GM12891 (cell line): Measurements from ENCODE around the gene MTMR1.

ENCODE experiments used
- PAX5 ChIP-seq: IDR thresholded peaks from 2 replicates; pipeline ENCODE4 v1.6.1; 2011; ENCODE audit warnings: low read length, moderate library complexity, mild to moderate bottlenecking; ENCODE audit not compliant: insufficient read depth, severe bottlenecking
- POLR2A ChIP-seq: IDR thresholded peaks from 2 replicates; pipeline ENCODE4 v1.6.1; 2011; ENCODE audit warnings: low read depth, low read length, control low read depth
- POLR2AphosphoS5 ChIP-seq: IDR thresholded peaks from 2 replicates; pipeline ENCODE4 v1.6.1; 2011; ENCODE audit warnings: low read depth, low read length, control low read depth
- POU2F2 ChIP-seq: IDR thresholded peaks from 2 replicates; pipeline ENCODE4 v1.6.1; 2011; ENCODE audit warnings: low read depth, mild to moderate bottlenecking, control low read depth, low read length, moderate library complexity
- SPI1 ChIP-seq: IDR thresholded peaks from 2 replicates; pipeline ENCODE4 v1.6.1; 2011; ENCODE audit warnings: low read depth, low read length, control low read depth
- TAF1 ChIP-seq: IDR thresholded peaks from 2 replicates; pipeline ENCODE4 v1.6.1; 2011; ENCODE audit warnings: low read depth, low read length, control low read depth

DNA sequence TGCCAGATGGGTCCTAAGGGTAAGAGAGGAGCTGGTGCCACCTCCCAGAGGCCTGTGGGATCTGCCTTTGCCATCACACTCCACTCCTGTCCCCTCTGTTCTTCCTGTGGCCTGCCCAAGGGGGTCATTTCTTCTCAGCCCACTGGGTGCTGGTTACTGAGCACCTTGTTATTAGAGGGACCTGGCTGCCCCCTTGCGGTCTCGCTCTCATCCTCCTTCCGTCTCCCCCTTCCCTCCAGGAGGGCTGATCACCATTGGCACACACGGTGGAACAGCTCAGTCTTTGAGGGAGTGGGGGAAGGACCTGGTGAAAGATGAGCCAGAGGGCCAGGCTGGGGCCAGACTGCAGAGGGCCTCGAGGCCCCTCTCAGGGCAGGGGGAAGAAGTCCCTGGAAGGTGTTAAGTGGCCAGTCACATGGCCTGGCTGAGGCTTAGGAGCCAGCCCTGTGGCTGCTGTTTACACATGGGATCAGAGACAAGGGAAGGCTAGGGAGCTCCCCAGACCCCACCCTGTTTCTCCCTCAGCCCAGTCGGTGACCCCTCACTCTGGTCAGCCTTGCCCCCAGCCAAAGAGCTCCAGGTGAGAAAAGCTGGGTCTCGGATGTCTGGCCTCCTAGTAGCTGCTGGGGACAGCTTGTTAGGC is 68.1 kb downstream of the MTMR1 start:
- TF ChIP-seq POLR2A (no peak), POLR2AphosphoS5 (no peak), TAF1 (no peak), SPI1 (no peak), POU2F2 (no peak), PAX5 (no peak)
